NOMO-1 treated with DMSO at 0.1 percent for 48 hours (cell line): ENCODE measurements around the gene AKAP5.
"Not testable (repeated sequence)": the region's sequence is repeated elsewhere in the genome, so short reads cannot be mapped to it uniquely, and the experiment has no call there.

ENCODE experiments used
- DNase-seq: peaks from one replicate; lab custom pipeline; 2025; ENCODE audit not compliant: unreplicated experiment; lab: John Stamatoyannopoulos, UW

Gene AKAP5

DNA sequence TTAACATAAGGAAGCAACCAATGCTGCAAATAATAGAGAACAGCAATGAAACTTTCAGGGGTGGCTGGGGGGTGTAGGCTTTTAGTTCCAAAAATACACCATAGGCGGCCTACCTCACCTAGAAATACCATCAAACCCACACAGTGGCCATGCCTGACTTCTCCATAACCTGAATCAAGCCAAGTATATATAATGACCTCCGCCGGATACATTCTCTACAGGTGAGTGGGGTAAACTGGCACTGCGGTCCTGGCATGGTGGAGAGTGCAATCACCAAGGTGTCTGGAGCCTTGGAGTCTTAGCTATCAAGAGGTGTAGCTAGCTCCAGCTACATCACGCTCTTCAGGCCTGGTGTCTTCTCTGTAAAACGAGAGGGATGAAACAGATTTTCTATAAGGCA, 37.2 kb downstream of the AKAP5 start:
- DNase-seq = no peak

GRCh38 chr14:64502887-64503433, 37.7 kb downstream of the AKAP5 start:
- no peak for DNase-seq

DNA sequence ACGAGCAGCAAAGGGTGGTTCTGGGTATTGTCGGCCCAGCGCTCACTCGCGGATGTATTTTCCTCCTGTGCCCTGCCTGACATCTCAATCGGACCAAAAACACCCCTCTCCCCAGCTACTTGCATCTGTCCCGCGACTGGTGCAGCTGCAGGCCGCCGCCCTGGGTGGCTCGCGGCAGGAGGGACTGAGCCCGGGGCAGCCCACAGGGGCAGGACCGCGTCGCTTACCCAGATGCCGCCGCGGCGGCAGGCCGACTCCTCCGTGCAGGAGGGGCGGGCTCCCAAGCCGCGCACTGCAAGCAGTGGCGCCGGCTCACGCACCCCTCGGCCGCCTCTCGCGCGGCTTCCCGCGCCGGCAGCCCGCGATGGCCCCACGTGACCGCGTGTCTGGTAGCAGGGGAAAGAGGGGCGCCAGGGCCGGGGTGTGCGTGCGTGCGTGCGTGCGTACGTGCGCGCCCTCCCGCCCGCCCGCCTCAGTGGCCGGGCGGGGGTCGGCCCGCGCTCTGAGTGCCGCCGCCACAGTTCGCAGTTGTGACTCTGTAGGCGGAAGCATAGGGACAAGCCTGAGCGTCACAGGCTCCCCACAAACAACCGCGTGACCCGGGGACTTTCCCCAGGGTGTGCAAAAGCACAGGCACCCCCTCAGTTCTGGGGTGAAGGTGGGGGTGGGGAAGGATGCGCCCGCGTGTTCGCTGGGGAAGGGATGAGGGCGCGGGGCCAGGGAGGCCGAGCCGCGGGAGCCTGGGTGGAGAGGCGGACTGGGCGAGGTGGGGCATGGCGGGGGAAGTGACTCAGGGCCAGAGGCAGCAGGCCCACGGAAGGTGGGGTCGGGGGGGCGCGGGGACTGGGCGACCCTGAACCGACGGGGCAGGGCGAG, 38.4 kb downstream of the AKAP5 start, which contains the start of gene ZBTB25:
TSS of gene ZBTB25 (minus strand) at position 405 of the 876 bp plus-strand sequence. CDS start 13,305 bp downstream, outside the sequence.
- peak; percentile 87 for DNase-seq

DNA sequence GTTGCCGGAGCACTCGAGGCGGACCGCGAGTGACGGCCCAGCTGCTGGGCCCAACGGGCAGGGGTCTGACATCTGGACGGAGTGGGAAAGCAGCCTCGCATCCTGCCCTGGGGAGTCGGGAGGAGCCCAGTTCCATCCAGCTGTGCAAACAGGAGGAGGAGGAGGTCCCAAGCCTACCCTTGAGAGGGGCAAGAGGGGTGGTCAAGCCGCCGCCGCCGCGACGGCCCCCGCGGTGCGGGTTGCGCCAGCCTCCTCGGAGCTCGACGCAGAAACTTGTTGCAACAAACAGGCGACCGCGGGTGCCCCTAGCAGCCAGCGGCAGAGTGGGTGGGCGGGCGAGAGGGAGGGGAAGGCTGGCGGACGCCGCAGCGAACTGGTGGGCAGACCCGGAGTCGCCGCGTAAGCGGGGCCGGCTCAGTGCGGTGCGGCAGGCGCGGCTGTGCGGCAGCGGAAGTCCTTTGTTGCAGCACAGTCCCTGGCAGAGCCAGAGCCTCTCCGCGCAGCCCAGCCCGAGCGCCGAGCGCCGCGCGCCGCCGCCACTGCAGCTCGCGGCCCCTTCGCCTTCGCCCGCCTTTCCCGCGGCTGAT, 39.1 kb downstream of the AKAP5 start, which contains the start of gene ZBTB1:
TSS of gene ZBTB1 (plus strand) at position 461 of the 587 bp plus-strand sequence. CDS start 16,735 bp downstream, outside the sequence.
- peak; percentile 83 for DNase-seq

DNA sequence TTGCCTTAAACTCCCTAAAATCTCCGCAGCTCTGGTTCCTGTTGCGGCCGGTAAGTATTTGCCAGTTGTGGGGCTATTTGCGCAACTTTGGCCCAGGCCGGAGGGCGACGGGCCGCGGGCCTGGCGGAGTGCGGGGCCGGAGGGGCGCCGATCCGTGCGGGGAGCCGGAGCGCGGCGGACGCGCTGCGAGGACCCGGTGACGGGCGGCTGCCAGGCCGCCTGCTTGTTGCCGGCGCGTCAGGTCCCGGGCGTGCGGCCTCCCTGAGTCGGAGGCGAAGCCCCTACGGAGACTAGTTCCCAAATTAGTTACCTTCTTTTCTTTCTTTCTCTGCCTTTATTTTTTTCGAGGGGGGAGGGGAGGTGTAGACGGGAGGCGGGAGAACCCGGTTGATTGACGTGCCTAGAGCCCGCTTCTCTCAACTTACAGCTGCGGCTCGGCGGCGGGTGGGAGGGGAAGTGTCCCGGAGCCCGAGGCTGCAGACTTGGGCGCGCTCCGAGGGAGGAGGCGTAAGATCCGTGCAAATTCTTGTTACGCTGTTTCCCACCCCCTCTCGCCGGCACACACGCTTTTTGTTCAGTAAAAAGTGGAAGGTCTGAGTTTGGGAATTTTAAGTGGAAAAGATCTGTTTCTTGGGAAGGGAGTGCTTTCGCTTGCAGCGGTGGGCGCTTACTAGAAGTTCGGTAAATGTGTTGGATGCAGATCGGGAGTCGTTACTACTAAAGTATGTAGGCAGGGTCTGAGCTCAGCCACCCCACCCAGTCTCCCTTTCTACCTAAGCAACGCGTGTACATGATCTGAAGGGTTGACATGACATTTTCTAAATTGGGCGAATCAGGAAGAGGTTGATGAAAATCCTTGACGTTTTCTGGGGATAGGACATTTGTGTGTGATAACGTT, 39.8 kb downstream of the AKAP5 start:
- DNase-seq = peak; percentile 80

GRCh38 chr14:64506721-64507120, 41.4 kb downstream of the AKAP5 start:
- peak; percentile 35 for DNase-seq

GRCh38 chr14:64507376-64508156, 42.3 kb downstream of the AKAP5 start:
- DNase-seq = no peak

GRCh38 chr14:64508215-64508776, 43.0 kb downstream of the AKAP5 start:
- peak; percentile 36 for DNase-seq

DNA sequence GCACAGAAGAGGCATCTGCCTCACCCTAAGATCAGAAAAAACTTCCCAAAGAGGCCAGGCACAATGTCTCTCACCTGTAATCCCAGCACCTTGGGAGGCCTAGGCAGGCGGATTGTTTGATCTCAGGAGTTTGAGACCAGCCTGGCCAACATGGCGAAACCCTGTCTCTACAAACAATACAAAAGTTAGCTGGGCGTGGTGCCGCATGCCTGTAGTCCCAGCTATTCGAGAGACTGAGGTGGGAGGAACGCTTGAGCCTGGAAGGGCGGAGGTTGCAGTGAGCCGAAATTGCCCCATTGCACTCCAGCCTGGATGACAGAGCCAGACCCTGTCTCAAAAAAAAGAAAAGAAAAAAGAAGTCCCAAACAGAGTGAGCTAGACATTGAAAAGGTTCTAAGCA, 43.7 kb downstream of the AKAP5 start:
- no peak for DNase-seq

GRCh38 chr14:64510825-64511671, 45.7 kb downstream of the AKAP5 start:
- DNase-seq = peak; percentile 60

DNA sequence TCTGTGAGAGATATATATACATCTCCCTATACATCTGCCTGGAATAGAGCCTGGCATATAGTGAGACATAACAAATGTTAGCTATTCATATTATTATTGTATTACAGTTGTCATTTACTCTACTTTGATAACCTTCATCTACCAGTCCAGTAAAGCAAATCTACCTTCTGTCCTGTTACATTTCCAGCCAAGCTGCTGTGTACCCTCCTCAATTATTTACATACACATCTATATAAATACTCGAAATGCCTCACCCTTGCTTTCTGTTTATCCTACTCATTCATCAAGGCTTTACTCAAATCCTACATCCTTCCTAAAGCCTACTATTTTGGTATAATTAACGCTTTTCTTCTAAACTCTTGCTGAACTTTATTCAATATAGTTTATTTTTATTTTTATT, 48.0 kb downstream of the AKAP5 start:
- no peak for DNase-seq

DNA sequence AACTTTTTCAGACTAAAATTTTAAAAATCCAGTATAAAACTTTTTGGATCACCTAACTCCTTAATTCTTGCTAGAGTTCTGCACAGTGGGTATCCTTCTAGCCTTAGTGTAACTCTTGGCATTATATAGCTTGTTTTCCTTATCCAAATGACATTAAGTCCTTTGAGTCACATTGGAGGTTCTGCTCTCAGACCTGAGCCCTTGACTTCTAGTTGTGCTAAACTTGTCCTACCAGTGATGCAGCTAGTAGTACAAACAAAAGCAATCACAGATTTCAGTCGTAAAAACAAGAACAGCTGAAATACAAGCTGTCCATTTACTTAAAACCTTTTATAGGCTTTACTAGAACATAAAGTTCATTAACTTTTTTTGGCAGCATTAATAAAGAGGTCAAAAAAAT, 49.8 kb downstream of the AKAP5 start:
- no peak for DNase-seq

DNA sequence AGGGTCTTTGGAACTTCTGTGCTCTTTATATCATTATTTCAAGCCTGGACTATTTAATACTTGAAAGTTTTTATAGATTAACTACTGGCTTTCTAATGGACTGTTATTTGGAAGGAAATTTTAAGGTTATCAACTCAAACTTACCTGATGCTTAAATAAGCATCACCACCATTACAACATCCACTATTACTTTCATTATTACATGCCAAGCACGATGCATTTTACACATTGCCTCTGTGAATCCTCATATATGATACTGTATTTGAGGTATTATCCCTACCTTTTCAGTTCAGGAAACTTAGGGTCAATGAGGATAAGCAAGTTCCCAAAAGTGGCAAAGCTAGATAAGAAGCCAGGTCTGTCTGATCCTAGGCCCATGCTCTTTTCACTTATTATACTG, 51.7 kb downstream of the AKAP5 start:
- no peak for DNase-seq

DNA sequence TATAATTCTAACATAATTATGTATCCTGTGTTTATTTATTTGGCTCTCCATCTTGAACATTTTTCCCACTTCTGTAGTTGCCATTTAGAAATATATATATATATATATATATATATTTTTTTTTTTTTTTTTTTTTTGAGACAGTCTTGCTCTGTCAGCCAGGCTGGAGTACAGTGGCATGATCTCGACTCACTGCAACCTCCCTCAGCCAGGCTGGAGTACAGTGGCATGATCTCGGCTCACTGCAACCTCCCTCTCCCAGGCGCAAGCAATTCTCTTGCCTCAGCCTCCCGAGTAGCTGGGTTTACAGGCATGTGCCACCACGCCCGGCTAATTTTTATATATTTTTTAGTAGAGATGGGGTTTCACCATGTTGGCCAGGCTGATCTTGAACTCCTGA, 52.4 kb downstream of the AKAP5 start:
- not testable (repeated sequence) for DNase-seq

DNA sequence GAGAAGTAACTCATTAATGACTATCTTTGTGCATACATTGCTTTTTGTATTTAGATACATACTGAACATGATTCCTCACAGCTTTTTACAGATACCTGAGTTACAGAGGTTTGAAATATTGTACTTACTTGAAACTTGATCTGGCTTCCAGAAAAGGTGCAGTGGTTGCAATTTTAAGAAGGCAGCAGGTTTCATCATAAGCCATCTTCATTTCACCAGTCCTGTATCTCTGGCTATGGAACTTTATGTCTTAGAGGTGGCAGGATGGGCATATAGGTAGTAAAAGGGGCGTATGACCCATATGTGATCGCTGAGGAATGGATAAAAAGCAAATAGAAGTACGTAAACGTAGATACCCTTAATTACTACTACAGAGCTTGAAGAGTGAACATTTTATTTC, 52.9 kb downstream of the AKAP5 start:
- no peak for DNase-seq

DNA sequence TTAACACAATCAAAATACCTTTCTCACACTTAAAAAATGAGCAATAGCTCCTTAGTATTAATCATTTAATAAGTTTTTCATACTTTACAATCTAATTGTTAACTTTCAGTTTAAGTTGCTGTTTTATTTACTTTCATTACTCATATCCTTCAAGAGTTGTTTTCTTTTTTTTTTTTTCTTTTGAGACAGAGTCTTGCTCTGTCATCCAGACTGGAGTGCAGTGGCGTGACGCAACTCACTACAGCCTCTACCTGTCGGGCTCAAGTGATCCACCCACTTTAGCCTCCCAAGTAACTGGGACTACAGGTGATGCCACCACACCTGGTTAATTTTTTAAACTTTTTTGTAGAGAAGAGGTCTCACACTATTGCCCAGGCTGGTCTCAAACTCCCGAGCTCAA, 55.4 kb downstream of the AKAP5 start:
- no peak for DNase-seq

- DNase-seq = no peak
Measured at GRCh38 chr14:64522591-64523355, 57.5 kb downstream of the AKAP5 start.
